ENCODE data around the gene ASTN2.
"Not testable (repeated sequence)": the region's sequence is repeated elsewhere in the genome, so short reads cannot be mapped to it uniquely, and the experiment has no call there.

Gene ASTN2

GRCh38 chr9:117076571-117077290 is 338.1 kb downstream of the ASTN2 start:
- DNase-seq (ENCODE audit: low read depth in 2 of 2): no peak

GRCh38 chr9:117075636-117076035 is 339.2 kb downstream of the ASTN2 start:
- no peak for DNase-seq (ENCODE audit: low read depth in 2 of 2)

- DNase-seq (ENCODE audit: low read depth in 2 of 2): no peak
Observed at GRCh38 chr9:117074784-117075520, 339.9 kb downstream of the ASTN2 start.

GRCh38 chr9:117074342-117074662 is 340.6 kb downstream of the ASTN2 start:
- DNase-seq (ENCODE audit: low read depth in 2 of 2): no peak

GRCh38 chr9:117073539-117074341 is 341.1 kb downstream of the ASTN2 start:
- no peak for DNase-seq (ENCODE audit: low read depth in 2 of 2)

- no peak for DNase-seq (ENCODE audit: low read depth in 2 of 2)
Observed at GRCh38 chr9:117073071-117073470, 341.8 kb downstream of the ASTN2 start.

- DNase-seq (ENCODE audit: low read depth in 2 of 2): no peak
Observed at GRCh38 chr9:117072216-117072615, 342.6 kb downstream of the ASTN2 start.

GRCh38 chr9:117071673-117072207 is 343.1 kb downstream of the ASTN2 start:
- DNase-seq (ENCODE audit: low read depth in 2 of 2): not testable (repeated sequence)

GRCh38 chr9:117063721-117064471 is 351.0 kb downstream of the ASTN2 start:
- no peak for DNase-seq (ENCODE audit: low read depth in 2 of 2)

GRCh38 chr9:117060963-117061362 is 353.9 kb downstream of the ASTN2 start:
- no peak for DNase-seq (ENCODE audit: low read depth in 2 of 2)

GRCh38 chr9:117050007-117050406 is 364.9 kb downstream of the ASTN2 start:
- DNase-seq (ENCODE audit: low read depth in 2 of 2): no peak

- DNase-seq (ENCODE audit: low read depth in 2 of 2): no peak
Observed at GRCh38 chr9:117046666-117047327, 368.1 kb downstream of the ASTN2 start.

- no peak for DNase-seq (ENCODE audit: low read depth in 2 of 2)
Observed at GRCh38 chr9:117044241-117044640, 370.6 kb downstream of the ASTN2 start.

- DNase-seq (ENCODE audit: low read depth in 2 of 2): no peak
Observed at GRCh38 chr9:117043159-117043558, 371.7 kb downstream of the ASTN2 start.

- no peak for DNase-seq (ENCODE audit: low read depth in 2 of 2)
Observed at GRCh38 chr9:117035546-117035945, 379.3 kb downstream of the ASTN2 start.

- no peak for DNase-seq (ENCODE audit: low read depth in 2 of 2)
Observed at GRCh38 chr9:117034866-117035265, 380.0 kb downstream of the ASTN2 start.

- DNase-seq (ENCODE audit: low read depth in 2 of 2): no peak
Observed at GRCh38 chr9:117030254-117030768, 384.5 kb downstream of the ASTN2 start.

- DNase-seq (ENCODE audit: low read depth in 2 of 2): no peak
Observed at GRCh38 chr9:117029341-117029740, 385.5 kb downstream of the ASTN2 start.

GRCh38 chr9:117028103-117028858 is 386.6 kb downstream of the ASTN2 start:
- DNase-seq (ENCODE audit: low read depth in 2 of 2): no peak

GRCh38 chr9:117021906-117022305 is 393.0 kb downstream of the ASTN2 start:
- DNase-seq (ENCODE audit: low read depth in 2 of 2): no peak
